ENCODE results near the gene ZNF98.

Gene ZNF98

GRCh38 chr19:22422211-22422610, at the start of gene ZNF98:
ZNF98 (minus strand) TSS chr19:22422346; CDS start chr19:22422224, 122 bp downstream.
- peak in 48 of 58 donors; percentile 1 to 78 (median 30) for DNase-seq

- no peak for DNase-seq
Observed at GRCh38 chr19:22446605-22447004, 24.5 kb upstream of the ZNF98 start.

GRCh38 chr19:22438011-22438410, 15.9 kb upstream of the ZNF98 start:
- DNase-seq, result no peak

- peak in 3 of 58 donors; percentile 4 to 10 (median 7) for DNase-seq
Observed at GRCh38 chr19:22427960-22428913, 6.1 kb upstream of the ZNF98 start.

- peak in 4 of 58 donors; percentile 5 to 21 (median 9) for DNase-seq
Observed at GRCh38 chr19:22427547-22427946, 5.4 kb upstream of the ZNF98 start.

GRCh38 chr19:22426901-22427300, 4.8 kb upstream of the ZNF98 start:
- no peak for DNase-seq

- DNase-seq, result peak in 2 of 58 donors; percentile 4 to 7
Observed at GRCh38 chr19:22421797-22422196, 349 bp downstream of the ZNF98 start.

- no peak for DNase-seq
Observed at GRCh38 chr19:22354665-22355064, 67.5 kb downstream of the ZNF98 start.

Measured in anterior cingulate cortex (tissue), 58 donors.